ENCODE data around the gene PAQR8.
A peak's percentile ranks its signal among the peaks of the same experiment; 100 is the strongest.

The PAQR8 gene

GRCh38 chr6:52361945-52362442 is at the start of gene PAQR8:
Gene PAQR8 (plus strand): TSS chr6:52362151. CDS start chr6:52403214, 41,063 bp downstream.
- DNase-seq (ENCODE audit: low read depth): no peak
- H3K4me3 ChIP-seq (ENCODE audit: low read depth, low read length): peak within 1 kb of the TSS; percentile 91

- no peak overlapping the region for H3K4me3 ChIP-seq (ENCODE audit: low read depth, low read length)
Observed at GRCh38 chr6:52312461-52312860, 49.5 kb upstream of the PAQR8 start.

GRCh38 chr6:52314752-52315151 is 47.2 kb upstream of the PAQR8 start:
- no peak for DNase-seq (ENCODE audit: low read depth)
- H3K4me3 ChIP-seq (ENCODE audit: low read depth, low read length): no peak overlapping the region

More at GRCh38 chr6:52312461-52312860, 49.5 kb upstream of the PAQR8 start:
- no peak for DNase-seq (ENCODE audit: low read depth)

GRCh38 chr6:52317211-52317610 is 44.7 kb upstream of the PAQR8 start:
- no peak overlapping the region for H3K4me3 ChIP-seq (ENCODE audit: low read depth, low read length)
- no peak for DNase-seq (ENCODE audit: low read depth)

- no peak overlapping the region for H3K4me3 ChIP-seq (ENCODE audit: low read depth, low read length)
- DNase-seq (ENCODE audit: low read depth): peak; percentile 22
Observed at GRCh38 chr6:52317841-52318581, 43.9 kb upstream of the PAQR8 start.

GRCh38 chr6:52324189-52324588 is 37.8 kb upstream of the PAQR8 start:
- no peak for DNase-seq (ENCODE audit: low read depth)
- no peak overlapping the region for H3K4me3 ChIP-seq (ENCODE audit: low read depth, low read length)

- no peak overlapping the region for H3K4me3 ChIP-seq (ENCODE audit: low read depth, low read length)
- DNase-seq (ENCODE audit: low read depth): no peak
Observed at GRCh38 chr6:52325695-52326471, 36.1 kb upstream of the PAQR8 start.

- no peak for DNase-seq (ENCODE audit: low read depth)
- no peak overlapping the region for H3K4me3 ChIP-seq (ENCODE audit: low read depth, low read length)
Observed at GRCh38 chr6:52326540-52327364, 35.2 kb upstream of the PAQR8 start.

GRCh38 chr6:52328303-52328662 is 33.7 kb upstream of the PAQR8 start:
- no peak overlapping the region for H3K4me3 ChIP-seq (ENCODE audit: low read depth, low read length)
- DNase-seq (ENCODE audit: low read depth): no peak

- DNase-seq (ENCODE audit: low read depth): no peak
- no peak overlapping the region for H3K4me3 ChIP-seq (ENCODE audit: low read depth, low read length)
Observed at GRCh38 chr6:52328729-52329128, 33.2 kb upstream of the PAQR8 start.

- no peak for DNase-seq (ENCODE audit: low read depth)
- no peak overlapping the region for H3K4me3 ChIP-seq (ENCODE audit: low read depth, low read length)
Observed at GRCh38 chr6:52330470-52330869, 31.5 kb upstream of the PAQR8 start.

GRCh38 chr6:52331793-52332457 is 30.0 kb upstream of the PAQR8 start:
- no peak overlapping the region for H3K4me3 ChIP-seq (ENCODE audit: low read depth, low read length)
- no peak for DNase-seq (ENCODE audit: low read depth)

- no peak overlapping the region for H3K4me3 ChIP-seq (ENCODE audit: low read depth, low read length)
- no peak for DNase-seq (ENCODE audit: low read depth)
Observed at GRCh38 chr6:52333840-52334200, 28.1 kb upstream of the PAQR8 start.

- no peak overlapping the region for H3K4me3 ChIP-seq (ENCODE audit: low read depth, low read length)
- DNase-seq (ENCODE audit: low read depth): no peak
Observed at GRCh38 chr6:52335576-52335975, 26.4 kb upstream of the PAQR8 start.

GRCh38 chr6:52336919-52337561 is 24.9 kb upstream of the PAQR8 start:
- no peak overlapping the region for H3K4me3 ChIP-seq (ENCODE audit: low read depth, low read length)
- no peak for DNase-seq (ENCODE audit: low read depth)

GRCh38 chr6:52337633-52338290 is 24.2 kb upstream of the PAQR8 start:
- H3K4me3 ChIP-seq (ENCODE audit: low read depth, low read length): no peak overlapping the region
- no peak for DNase-seq (ENCODE audit: low read depth)

GRCh38 chr6:52340603-52340880 is 21.4 kb upstream of the PAQR8 start:
- DNase-seq (ENCODE audit: low read depth): no peak
- no peak overlapping the region for H3K4me3 ChIP-seq (ENCODE audit: low read depth, low read length)

- DNase-seq (ENCODE audit: low read depth): no peak
- no peak overlapping the region for H3K4me3 ChIP-seq (ENCODE audit: low read depth, low read length)
Observed at GRCh38 chr6:52341561-52342260, 20.2 kb upstream of the PAQR8 start.
